T-helper 9 cell (primary cell): ENCODE results near the gene FBXO41.

ENCODE experiments used
- DNase-seq: peaks from one replicate; pipeline ENCODE4 v3.0.0-alpha.2; 2020
- total RNA-seq, 2 donors: gene quantifications; one replicate each; lab custom pipeline; 2026; lab: John Stamatoyannopoulos, UW

Gene FBXO41
- total RNA-seq: 17.9 to 22.3 reads per million in 2 donors

- peak; percentile 35 for DNase-seq
Observed at GRCh38 chr2:73284296-73285158, at the start of gene FBXO41. FBXO41 (minus strand) TSS chr2:73284478; CDS start chr2:73269630, 14,848 bp downstream.

- no peak for DNase-seq
Observed at GRCh38 chr2:73334045-73334444, 49.8 kb upstream of the FBXO41 start.

- DNase-seq: no peak
Observed at GRCh38 chr2:73333564-73333963, 49.3 kb upstream of the FBXO41 start.

- DNase-seq: no peak
Observed at GRCh38 chr2:73324126-73324725, 39.9 kb upstream of the FBXO41 start.

- DNase-seq: no peak
Observed at GRCh38 chr2:73323551-73323950, 39.3 kb upstream of the FBXO41 start.

- DNase-seq: no peak
Observed at GRCh38 chr2:73314441-73314840, 30.2 kb upstream of the FBXO41 start.

GRCh38 chr2:73307720-73308119, 23.4 kb upstream of the FBXO41 start:
- no peak for DNase-seq

- DNase-seq: no peak
Observed at GRCh38 chr2:73301636-73302035, 17.4 kb upstream of the FBXO41 start.

- no peak for DNase-seq
Observed at GRCh38 chr2:73300926-73301325, 16.6 kb upstream of the FBXO41 start.

- DNase-seq: no peak
Observed at GRCh38 chr2:73297586-73297985, 13.3 kb upstream of the FBXO41 start.

- no peak for DNase-seq
Observed at GRCh38 chr2:73297151-73297559, 12.9 kb upstream of the FBXO41 start.

- no peak for DNase-seq
Observed at GRCh38 chr2:73295751-73296400, 11.6 kb upstream of the FBXO41 start.

GRCh38 chr2:73294239-73294638, 10.0 kb upstream of the FBXO41 start:
- DNase-seq: no peak

GRCh38 chr2:73293534-73294171, 9.4 kb upstream of the FBXO41 start, which contains the start of gene EGR4:
EGR4 (minus strand) TSS chr2:73293548; CDS start chr2:73293317, 231 bp downstream.
- DNase-seq: peak; percentile 83

- DNase-seq: no peak
Observed at GRCh38 chr2:73292906-73293533, 8.7 kb upstream of the FBXO41 start.

GRCh38 chr2:73292316-73292905, 8.1 kb upstream of the FBXO41 start:
- DNase-seq: no peak

GRCh38 chr2:73291461-73292315, 7.4 kb upstream of the FBXO41 start:
- no peak for DNase-seq

GRCh38 chr2:73291093-73291460, 6.8 kb upstream of the FBXO41 start:
- peak; percentile 47 for DNase-seq

GRCh38 chr2:73290049-73290839, 6.0 kb upstream of the FBXO41 start:
- DNase-seq: no peak

- DNase-seq: no peak
Observed at GRCh38 chr2:73289304-73289703, 5.0 kb upstream of the FBXO41 start.
